ENCODE results near the gene HOXC11.

The HOXC11 gene

DNA sequence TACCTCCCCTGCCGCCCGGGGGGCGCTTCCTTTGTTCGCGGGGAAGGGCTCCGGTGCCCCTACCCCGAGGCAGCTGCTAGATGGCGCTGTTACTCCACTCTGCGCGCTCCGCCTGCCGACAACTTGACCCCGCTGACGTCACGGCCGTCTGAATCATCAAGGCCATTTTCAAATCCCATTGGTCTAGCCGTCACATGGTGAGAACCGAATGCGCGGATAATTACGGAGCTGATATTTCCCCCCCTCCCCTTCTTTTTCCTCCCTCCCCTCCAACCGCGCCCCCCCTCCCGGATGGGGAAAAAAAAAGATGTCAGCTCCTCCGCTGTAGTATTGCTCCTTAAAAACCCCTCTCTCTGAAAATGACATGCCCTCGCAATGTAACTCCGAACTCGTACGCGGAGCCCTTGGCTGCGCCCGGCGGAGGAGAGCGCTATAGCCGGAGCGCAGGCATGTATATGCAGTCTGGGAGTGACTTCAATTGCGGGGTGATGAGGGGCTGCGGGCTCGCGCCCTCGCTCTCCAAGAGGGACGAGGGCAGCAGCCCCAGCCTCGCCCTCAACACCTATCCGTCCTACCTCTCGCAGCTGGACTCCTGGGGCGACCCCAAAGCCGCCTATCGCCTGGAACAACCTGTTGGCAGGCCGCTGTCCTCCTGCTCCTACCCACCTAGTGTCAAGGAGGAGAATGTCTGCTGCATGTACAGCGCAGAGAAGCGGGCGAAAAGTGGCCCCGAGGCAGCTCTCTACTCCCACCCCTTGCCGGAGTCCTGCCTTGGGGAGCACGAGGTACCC, 12.2 kb downstream of the HOXC11 start, which contains the start of gene HOXC10:
HOXC10 (plus strand) TSS at position 246 of the 791 bp plus-strand sequence; CDS start at position 360, 114 bp downstream.
- DNase-seq (ENCODE audit: low read depth, low spot score): peak; percentile 47

DNA sequence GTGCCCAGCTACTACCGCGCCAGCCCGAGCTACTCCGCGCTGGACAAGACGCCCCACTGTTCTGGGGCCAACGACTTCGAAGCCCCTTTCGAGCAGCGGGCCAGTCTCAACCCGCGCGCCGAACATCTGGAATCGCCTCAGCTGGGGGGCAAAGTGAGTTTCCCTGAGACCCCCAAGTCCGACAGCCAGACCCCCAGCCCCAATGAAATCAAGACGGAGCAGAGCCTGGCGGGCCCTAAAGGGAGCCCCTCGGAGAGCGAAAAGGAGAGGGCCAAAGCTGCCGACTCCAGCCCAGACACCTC, 12.7 kb downstream of the HOXC11 start:
- DNase-seq (ENCODE audit: low read depth, low spot score): no peak

DNA sequence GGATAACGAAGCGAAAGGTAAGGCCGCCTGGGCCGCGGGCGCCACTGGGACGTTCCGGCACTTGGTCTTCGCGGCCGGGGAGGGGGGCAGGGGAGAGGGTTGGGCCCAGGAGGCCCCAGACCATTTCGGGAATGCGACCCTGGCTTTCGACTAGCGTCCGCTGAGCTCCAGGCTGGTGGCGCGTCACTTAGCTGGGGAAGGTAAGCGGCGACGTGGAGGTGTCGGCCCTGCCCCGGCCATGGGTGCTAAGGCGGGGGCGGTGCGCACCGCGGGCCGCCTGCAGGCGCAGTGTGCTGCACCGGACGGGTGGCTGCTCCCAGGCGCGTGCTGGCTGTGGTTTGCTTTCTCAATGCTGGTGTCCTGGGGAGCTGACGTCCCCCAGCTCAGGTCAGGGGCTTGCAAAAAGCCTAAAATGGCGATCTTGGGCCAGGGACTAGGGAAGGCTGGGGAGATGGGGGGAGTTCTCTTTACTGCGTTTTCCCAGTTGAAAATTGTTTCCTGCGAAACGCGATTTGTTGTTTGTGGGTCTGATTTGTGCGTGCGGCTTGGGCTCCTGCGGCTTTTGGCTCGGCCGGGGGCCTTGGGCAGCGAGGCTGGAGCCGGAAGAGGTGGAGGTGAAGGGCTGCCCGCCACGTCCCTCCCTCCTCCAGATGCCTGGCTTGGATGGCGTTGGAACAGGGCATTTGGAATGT, 13.2 kb downstream of the HOXC11 start:
- no peak for DNase-seq (ENCODE audit: low read depth, low spot score)

DNA sequence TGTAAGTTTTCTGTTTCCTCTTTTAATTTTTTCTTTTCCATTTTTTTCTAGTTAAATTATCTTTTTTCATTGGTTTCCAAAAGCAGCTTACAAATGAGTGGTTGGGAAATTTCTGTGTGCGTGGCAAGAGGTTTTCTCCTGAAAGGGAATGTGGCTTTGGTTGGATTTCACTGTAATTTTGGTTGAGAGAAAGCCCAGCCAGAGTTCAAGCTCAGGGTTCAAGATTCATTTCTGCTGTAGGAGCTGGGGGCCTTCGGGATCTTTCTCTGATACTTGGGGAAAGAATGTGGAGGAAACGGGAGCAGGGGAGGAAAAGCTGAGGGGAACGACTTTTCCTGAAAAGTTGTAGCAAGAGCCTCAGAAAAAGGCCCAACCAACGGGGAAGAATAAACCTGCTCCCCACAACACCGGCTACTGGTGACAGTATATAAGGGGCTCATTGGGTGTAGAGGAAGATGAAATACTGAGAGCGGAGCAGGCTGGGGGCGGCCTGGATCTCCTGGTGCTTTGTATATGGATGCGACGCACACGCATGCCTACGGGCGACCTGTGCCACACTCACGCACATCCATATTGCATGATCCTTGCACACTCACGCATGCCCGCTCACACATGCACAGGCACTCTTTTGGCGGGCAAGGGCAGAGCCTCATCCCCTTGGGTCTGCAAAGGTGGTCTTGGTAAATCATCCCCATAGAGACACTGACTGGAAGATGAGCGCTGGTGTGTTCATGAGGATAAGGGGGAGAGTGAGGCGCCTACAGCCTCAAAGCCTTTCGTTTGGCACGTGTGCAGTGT, 14.0 kb downstream of the HOXC11 start:
- no peak for DNase-seq (ENCODE audit: low read depth, low spot score)

DNA sequence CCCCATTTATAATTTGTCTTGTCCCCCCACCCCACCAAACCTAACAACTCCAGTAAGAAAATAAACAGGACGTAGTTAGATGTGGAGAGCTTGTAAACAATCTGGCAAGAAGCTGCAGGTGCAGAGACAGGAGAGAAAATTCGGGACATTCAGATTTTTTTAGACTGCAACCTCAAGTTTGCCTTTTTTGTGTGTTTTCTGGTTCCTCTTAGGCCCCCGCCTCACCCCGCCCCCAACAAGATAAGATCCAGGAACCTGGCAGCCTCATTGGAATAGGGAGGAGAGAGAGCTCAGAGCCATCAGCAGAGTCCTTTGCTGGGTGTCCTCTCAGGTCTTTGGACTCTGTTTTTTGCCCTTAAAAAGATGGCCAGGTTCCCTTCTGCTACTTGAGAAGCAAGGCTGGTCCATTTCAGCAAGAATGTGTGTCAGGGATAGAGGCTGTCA, 14.9 kb downstream of the HOXC11 start:
- DNase-seq (ENCODE audit: low read depth, low spot score): no peak

DNA sequence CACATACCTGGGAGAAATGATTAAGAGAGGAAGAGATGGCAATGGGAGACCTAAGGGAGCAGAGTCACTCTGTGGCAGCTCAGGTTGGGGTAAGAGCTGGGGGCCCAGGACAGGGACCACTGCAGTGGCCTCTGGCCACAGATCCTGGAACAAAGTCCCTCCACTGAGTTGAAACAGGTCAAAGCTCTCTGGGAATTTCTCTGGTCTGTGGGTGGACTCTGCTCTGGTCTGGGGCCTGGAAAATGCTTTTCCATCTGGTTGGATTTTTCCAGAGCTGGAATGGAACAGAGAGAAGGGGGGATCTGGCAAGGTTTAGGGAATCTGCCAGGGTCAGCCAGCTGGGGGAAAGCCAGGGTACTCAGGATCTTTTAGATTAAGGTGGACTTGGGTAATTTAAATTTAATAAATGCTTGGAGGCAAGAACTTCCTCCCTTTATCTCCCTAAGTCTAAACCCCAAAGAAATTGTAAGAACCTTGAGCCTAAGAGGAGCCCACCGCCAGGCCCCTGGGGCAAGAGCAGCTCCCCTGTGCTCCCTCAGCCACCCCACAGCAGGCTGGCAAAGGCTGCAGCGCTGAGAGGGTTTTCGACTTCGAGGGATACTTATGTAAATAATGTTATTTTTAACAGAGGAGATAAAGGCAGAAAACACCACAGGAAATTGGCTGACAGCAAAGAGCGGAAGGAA, 15.8 kb downstream of the HOXC11 start:
- DNase-seq (ENCODE audit: low read depth, low spot score): no peak

DNA sequence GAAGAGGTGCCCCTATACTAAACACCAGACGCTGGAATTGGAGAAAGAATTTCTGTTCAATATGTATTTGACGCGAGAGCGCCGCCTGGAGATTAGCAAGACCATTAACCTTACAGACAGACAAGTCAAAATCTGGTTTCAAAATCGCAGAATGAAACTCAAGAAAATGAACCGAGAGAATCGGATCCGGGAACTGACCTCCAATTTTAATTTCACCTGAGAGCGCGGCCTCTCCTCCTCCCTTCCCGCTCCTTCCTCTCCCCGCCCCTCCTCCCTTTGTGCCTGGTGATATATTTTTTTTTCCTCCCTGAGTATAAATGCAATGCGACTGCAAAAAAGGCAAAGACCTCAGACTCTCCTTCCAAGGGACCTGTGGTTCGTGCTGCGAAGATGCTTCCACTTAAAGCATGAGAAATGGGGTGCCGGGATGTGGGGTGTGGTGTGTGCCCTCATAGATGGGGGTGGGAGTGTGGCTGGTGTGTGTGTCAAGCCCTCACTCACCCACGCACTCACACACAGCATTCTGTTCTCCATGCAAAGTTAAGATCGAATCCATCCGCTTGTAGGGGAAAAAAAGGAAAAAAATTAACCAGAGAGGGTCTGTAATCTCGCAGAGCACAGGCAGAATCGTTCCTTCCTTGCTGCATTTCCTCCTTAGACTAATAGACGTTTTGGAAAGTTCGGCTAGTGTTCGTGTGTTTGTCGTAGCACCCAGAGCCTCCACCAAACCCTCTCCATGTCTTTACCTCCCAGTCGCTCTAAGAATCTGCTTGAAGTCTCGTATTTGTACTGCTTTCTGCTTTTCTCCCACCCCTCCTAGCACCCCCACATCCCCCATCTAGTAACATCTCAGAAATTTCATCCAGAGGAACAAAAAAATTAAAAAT, 16.5 kb downstream of the HOXC11 start:
- no peak for DNase-seq (ENCODE audit: low read depth, low spot score)

DNA sequence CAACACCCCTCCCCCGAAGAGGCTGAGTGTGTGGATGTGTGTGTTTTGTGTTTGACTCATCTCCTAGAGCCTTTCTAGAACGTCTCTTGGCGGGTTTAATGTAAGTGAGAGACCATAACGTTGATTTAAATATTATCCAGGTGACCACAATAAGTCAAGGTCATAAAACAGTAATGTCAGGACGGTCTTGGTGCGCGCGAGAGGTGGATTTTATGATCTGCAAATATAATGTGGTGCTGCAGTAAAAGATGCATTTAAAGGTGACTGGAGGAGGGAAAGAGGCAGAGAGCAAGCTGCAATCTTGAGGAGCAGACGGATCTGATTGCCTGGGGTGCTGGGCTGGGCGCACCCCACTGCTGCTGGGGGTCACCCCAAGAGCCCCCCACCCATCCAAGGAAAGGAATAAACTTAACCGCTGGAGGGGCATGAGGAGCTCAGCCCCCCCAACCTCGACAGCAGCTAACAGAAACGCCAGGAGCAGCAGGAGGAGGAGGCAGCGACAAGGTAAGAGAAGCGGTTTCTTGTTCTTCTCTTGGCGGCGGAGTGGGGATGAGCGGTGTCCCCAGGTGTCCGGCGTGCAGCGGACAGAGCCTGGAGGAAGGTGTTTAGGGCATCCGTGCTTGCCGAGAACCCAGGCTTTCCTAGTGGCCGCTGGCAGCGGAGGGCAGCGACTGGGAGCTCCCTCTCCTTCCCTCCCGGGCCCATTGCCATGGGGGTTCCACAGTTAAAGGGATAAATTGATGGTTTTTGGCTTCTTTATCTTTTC, 17.6 kb downstream of the HOXC11 start:
- DNase-seq (ENCODE audit: low read depth, low spot score): no peak

DNA sequence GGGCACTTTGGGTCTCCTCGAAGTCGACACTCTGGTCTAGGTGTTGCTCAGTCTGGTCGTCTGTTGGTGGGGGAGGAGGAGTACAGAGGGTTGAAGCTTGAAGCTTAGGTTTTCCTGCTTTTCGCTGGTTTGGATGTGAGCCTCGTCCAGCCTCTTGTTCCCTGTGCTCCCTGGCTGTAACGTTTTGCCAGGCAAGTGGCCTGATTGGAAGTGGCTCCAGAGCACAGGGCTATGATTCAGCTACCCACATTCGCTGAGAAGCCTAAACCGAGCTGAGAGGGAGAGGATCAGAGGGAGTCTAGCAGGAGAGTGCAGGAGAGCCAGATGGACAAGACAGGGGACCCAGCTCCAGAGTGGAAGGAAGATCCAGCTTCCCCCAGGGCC, 18.1 kb downstream of the HOXC11 start:
- DNase-seq (ENCODE audit: low read depth, low spot score): no peak

DNA sequence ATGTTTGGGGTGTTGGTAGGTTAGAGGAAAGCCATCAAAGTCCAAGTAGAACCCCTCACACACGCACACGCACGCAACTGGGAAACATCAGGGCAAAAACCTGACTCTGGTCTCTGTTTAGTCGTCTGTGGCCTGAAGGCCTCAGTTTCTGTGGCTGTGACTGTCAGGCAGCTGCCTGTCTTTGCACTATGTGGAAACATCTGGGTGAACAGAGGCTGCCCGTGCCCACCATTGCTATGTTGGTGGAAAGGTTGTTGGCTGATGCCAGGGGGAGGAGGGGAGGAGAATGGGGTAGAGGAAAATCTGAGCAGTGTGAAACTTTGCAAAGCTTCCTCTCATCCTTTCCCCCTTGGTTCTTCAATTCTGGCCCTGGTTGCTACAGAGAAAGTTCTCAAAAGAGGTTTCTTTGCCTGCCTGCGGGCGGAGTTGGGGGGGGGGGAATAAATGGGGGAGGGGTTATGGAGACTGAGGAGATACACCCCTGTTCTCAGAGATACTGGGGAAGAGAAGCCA, 19.5 kb downstream of the HOXC11 start:
- DNase-seq (ENCODE audit: low read depth, low spot score): no peak

DNA sequence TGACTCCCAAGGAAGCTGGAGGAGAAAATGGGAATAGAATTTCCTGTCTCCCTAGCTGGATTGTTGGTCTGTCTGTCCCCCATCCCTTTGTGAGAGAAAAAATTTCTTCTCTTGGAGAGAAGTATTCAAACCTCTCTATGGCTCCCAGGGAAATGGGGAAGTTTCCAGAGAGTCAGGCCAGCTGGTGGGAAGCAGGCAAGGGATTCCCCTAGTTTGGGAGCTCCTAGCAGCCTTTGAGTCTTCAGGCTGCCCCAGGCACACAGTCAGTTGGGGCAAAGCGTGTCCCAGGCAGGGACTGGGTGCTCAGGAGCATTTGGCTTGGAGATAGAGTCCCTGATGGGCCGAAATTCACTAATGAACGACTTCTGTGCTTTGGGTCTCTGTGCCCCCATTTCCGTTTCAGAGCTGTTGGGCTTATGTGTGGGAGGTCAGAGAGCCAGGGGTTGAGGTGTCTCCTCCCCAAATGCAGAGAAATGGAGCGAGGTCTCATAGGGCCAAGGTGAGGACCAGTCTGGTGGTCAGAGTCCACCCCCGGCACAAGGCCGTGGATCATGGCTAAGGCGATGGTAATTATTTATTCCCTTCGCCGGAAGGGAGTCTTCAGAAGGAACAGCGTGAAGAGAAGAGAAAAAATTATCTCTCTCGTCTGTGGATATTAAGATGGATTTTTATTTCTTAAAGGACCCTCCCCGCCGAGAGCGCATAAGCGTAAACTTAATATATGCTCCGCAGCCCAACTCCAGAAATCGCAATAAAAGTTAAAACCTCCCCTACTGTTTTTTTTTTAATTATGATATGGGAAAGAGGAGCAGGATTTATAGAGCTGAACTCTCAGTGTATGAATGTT, 20.5 kb downstream of the HOXC11 start:
- no peak for DNase-seq (ENCODE audit: low read depth, low spot score)

DNA sequence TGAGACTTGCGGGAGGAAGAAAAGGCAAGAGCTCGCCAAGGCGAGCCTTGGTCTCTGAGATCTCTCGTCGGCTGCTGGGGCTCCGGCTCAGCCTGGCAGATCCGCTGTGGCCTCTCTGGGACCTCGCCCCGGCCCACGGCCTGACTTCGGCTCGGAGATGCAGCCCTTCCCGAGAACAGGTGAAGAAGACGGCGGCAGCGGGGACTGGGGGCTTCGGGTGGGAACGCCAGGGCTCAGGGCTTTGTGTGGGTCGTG, 21.0 kb downstream of the HOXC11 start:
- no peak for DNase-seq (ENCODE audit: low read depth, low spot score)

DNA sequence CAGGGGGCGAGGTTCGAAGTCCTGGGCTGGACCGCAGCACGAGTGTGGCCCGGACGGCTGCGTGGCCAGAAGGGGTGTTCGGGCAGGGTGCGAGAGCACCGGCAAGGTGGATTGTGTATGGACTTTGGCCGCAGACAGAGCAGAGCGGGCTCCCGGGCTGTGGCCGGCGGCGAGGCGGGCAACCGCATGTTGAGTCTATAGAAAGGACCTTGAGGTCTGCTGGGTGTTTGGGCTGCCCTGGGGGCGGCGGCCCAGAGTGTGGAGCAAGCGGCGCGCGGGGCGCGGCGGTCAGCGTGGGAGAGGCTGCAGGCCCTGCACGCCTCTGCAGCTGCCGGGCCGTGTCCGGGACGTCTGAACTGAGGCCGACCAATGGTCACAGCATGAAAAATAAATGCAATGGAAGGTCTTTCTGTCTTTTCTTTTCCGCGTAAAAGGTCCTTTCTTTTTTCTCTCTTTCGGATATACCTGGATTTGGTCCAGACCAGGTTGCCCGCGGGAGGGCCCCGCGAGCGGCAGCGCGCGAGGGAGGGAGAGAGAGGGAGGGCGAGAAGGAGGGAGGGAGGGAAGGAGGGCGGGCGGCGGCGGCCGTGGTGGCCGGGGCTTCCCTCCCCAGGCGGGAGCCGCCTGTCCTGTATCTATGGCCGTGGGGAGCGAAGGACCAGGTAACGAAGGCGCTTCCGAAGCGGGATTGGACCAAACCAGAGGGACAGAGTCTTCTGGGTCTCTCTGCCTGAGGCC, 21.5 kb downstream of the HOXC11 start:
- DNase-seq (ENCODE audit: low read depth, low spot score): no peak

DNA sequence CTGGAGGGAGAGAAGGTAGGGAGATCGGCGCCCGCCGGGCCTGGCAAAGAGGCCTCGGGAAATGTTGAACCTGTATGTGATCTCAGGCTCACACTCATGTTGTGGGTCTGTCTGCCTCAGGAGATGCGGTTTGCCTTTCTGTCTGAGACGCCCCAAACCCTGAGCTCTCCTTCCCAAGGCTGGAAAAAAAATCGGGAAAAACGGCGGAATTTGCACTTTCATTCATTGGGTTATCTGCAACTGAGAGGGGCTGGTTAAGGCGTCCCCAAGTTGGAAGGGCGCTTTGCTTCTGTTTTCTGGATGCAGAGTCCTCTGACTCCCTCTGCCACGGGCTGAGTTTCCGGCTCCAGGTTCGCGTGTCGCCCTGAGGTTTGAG, 22.1 kb downstream of the HOXC11 start:
- no peak for DNase-seq (ENCODE audit: low read depth, low spot score)

DNA sequence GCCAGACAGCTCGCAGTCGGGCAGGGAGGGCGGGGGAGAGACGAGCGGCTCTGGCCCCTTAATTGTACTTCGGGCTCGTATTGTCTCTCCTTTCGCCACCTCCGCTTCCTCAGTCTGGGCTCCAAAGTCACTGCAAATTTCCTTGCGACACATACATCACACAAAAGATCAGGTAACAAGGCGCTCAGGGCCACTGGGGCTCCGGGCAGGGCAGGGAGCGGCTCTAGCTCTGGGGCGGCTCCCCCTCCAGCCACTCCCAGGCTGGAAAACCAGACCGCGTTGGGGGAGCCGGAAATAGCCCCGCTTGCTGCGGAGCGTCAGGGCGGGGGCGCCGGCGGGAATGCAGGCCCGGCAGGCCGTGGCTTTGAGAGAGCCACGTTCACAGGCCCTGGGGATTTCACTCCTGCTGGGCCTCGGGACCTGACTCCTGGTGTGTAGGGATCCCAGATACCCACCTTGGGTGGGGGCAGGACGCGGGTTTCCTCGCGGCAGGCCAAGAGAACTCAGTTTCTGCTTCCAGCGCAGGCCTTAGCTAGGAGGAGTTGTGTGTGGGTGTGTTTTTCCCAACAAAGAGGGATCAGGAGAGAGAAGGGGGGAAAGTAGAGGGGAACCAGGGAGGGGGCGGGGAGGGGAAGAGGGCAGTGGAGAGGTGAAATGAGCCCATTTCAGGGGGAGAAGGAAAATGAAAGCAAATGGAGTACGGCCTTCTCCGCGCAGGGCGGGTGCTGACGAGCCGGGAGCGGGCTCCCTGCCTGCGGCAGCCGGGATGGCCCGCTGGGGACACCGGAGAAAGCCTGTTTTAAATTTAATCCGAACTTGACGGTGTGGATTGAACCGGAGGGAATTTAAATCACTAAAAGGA, 22.7 kb downstream of the HOXC11 start:
- DNase-seq (ENCODE audit: low read depth, low spot score): no peak

DNA sequence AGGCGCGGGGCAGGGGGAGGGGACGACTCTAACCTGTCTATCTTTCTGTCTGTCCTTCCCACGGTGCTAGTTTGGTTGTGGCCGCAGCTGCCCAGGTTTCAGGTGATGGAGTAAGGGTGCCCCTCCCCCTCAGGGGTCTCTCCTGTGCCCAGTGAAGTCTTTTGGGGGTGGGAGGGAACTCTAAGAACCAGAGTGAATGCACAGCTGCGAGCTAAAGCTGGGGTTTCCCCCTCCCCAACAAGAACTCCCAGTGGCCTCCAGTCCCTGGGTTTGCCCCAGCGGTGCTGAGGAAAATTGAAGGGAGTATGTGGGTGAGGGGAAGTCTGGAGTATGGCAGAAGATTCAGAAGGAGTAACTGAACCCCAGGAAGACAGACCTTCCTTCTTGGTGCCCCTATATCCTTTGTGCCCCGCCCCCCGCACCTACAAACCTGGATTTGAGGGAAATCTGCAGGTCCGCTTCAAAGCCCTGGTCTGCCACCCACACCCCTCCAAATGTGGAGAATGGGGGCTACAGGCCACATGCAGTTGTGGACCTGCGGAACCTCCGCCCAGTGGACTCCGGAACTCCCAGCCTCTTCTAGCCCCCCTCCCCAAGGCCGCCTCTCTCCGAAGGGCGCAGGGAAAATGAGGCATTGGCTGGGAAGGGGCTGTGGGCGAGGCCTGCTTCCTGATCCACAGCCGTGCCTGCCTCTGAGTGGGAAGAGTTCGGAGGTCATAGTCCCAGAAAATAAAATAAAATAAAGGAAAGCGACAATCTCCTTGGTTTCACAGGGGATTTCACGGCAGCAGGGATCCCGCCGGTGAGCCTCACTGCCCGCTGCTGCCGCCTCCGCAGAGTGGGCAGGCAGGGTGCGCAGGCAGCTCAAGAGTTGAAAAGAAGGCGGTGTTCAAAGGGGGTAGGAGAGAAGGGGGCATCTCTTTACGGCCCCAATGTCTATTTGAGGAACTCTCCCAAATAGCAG, 23.6 kb downstream of the HOXC11 start:
- no peak for DNase-seq (ENCODE audit: low read depth, low spot score)
